MM.1S (cell line): ENCODE measurements around the gene IGHMBP2.

ENCODE experiments used
- DNase-seq: peaks from one replicate; pipeline ENCODE4 v3.0.0-alpha.2; 2015
- H2AFZ ChIP-seq: fragments of 300-600 bp; sonication (generic); 2 replicates; pipeline ENCODE4 v1.6.0; 2016; ENCODE audit warnings: antibody characterized with exemption, low read length
- H3F3A ChIP-seq: fragments of 300-600 bp; sonication (generic); 2 replicates; pipeline ENCODE4 v1.6.1; 2016; ENCODE audit warnings: mild to moderate bottlenecking, antibody characterized with exemption, low read length, moderate library complexity, mixed read lengths; ENCODE audit not compliant: insufficient read depth
- H3K27ac ChIP-seq: fragments of 300-600 bp; sonication (generic); 2 replicates; pipeline ENCODE4 v1.5.1; 2016; ENCODE audit warnings: mild to moderate bottlenecking, low read length
- H3K27me3 ChIP-seq: fragments of 300-600 bp; sonication (generic); replicated peaks from 2 replicates; pipeline ENCODE4 v1.6.0; 2016; ENCODE audit warnings: low read length; ENCODE audit not compliant: insufficient read depth
- H3K36me3 ChIP-seq: fragments of 300-600 bp; sonication (generic); replicated peaks from 2 replicates; pipeline ENCODE4 v1.6.1; 2016; ENCODE audit warnings: mild to moderate bottlenecking, low read length, mixed read lengths; ENCODE audit not compliant: insufficient read depth
- H3K4me1 ChIP-seq: fragments of 300-600 bp; sonication (generic); 2 replicates; pipeline ENCODE4 v1.6.1; 2016; ENCODE audit warnings: low read length, mixed read lengths
- H3K4me2 ChIP-seq: fragments of 300-600 bp; sonication (generic); 2 replicates; pipeline ENCODE4 v1.6.0; 2016; ENCODE audit warnings: low read depth, low read length
- H3K4me3 ChIP-seq: fragments of 300-600 bp; sonication (generic); 2 replicates; pipeline ENCODE4 v1.5.1; 2016; ENCODE audit warnings: low read length, mixed read lengths
- H3K79me2 ChIP-seq: fragments of 300-600 bp; sonication (generic); 2 replicates; pipeline ENCODE4 v1.6.1; 2016; ENCODE audit warnings: mixed run types, low read length, mixed read lengths
- H3K9ac ChIP-seq: fragments of 300-600 bp; sonication (generic); 2 replicates; pipeline ENCODE4 v1.6.1; 2016; ENCODE audit warnings: low read length, mixed read lengths
- H3K9me2 ChIP-seq: fragments of 300-600 bp; sonication (generic); replicated peaks from 2 replicates; pipeline ENCODE4 v1.6.1; 2016; ENCODE audit warnings: mild to moderate bottlenecking, low read length, mixed read lengths; ENCODE audit not compliant: insufficient read depth
- H3K9me3 ChIP-seq: fragments of 300-600 bp; sonication (generic); replicated peaks from 2 replicates; pipeline ENCODE4 v1.6.1; 2016; ENCODE audit warnings: mild to moderate bottlenecking, low read length, mixed read lengths; ENCODE audit not compliant: insufficient read depth
- H4K20me1 ChIP-seq: fragments of 300-600 bp; sonication (generic); 2 replicates; pipeline ENCODE4 v1.6.1; 2016; ENCODE audit warnings: mild to moderate bottlenecking, low read length, moderate library complexity, mixed read lengths; ENCODE audit not compliant: insufficient read depth
- CTCF ChIP-seq: fragments of 300-600 bp; sonication (generic); IDR thresholded peaks from 2 replicates; pipeline ENCODE4 v1.5.1; 2016; ENCODE audit warnings: antibody characterized with exemption, low read length, mixed read lengths
- EZH2 ChIP-seq: fragments of 300-600 bp; sonication (generic); optimal IDR thresholded peaks from 2 replicates; pipeline ENCODE3; 2017; ENCODE audit warnings: low read depth, mild to moderate bottlenecking, antibody characterized with exemption, low read length, mixed read lengths
- EZH2phosphoT487 ChIP-seq: fragments of 300-600 bp; sonication (generic); IDR thresholded peaks from 2 replicates; pipeline ENCODE4 v1.6.1; 2018; ENCODE audit warnings: antibody characterized with exemption, low read length

The IGHMBP2 gene

GRCh38 chr11:68976563-68976962, 72.9 kb downstream of the IGHMBP2 start:
- Histone ChIP-seq H2AFZ (no peak overlapping the region), H3K27ac (no peak overlapping the region), H3K4me3 (no peak overlapping the region), H4K20me1 (no peaks in the 10 kb centered on the region), H3K79me2 (no peaks in the 10 kb centered on the region), H3F3A (no peaks in the 10 kb centered on the region), H3K4me1 (no peaks in the 10 kb centered on the region), H3K9me3 (no peaks in the 10 kb centered on the region), H3K36me3 (no peaks in the 10 kb centered on the region), H3K9ac (no peak overlapping the region), H3K9me2 (no peaks in the 10 kb centered on the region), H3K4me2 (no peak overlapping the region), H3K27me3 (peaks cover 68% of the 10 kb centered on the region)
- no peak for TF ChIP-seq EZH2phosphoT487
- no peak for TF ChIP-seq CTCF
- no peak for TF ChIP-seq EZH2
- no peak for DNase-seq

- TF ChIP-seq EZH2phosphoT487 = no peak
- no peak for TF ChIP-seq EZH2
- TF ChIP-seq CTCF = no peak
- Histone ChIP-seq H2AFZ (no peak overlapping the region), H3K4me2 (no peak overlapping the region), H3K9me3 (no peaks in the 10 kb centered on the region), H3K79me2 (no peaks in the 10 kb centered on the region), H3K27me3 (peaks cover 77% of the 10 kb centered on the region), H3K9ac (no peak overlapping the region), H3F3A (no peaks in the 10 kb centered on the region), H3K36me3 (no peaks in the 10 kb centered on the region), H3K9me2 (no peaks in the 10 kb centered on the region), H3K4me3 (no peak overlapping the region), H3K27ac (no peak overlapping the region), H4K20me1 (no peaks in the 10 kb centered on the region), H3K4me1 (no peaks in the 10 kb centered on the region)
- DNase-seq = no peak
Measured at GRCh38 chr11:68977781-68978625, 74.3 kb downstream of the IGHMBP2 start.

- Histone ChIP-seq H2AFZ (no peak overlapping the region), H3K9me2 (no peaks in the 10 kb centered on the region), H3K4me2 (no peak overlapping the region), H3K4me3 (no peak overlapping the region), H3K36me3 (no peaks in the 10 kb centered on the region), H3K27ac (no peak overlapping the region), H3K9ac (no peak overlapping the region), H3K9me3 (no peaks in the 10 kb centered on the region), H3K4me1 (no peaks in the 10 kb centered on the region), H3F3A (no peaks in the 10 kb centered on the region), H4K20me1 (no peaks in the 10 kb centered on the region), H3K27me3 (peaks cover 77% of the 10 kb centered on the region), H3K79me2 (no peaks in the 10 kb centered on the region)
- TF ChIP-seq EZH2phosphoT487 (no peak), CTCF (no peak), EZH2 (no peak)
- no peak for DNase-seq
Measured at GRCh38 chr11:68978626-68978930, 74.9 kb downstream of the IGHMBP2 start.
